ENCODE data around the gene FARSB. TPM values are rescaled to one million over a fixed set of nuclear protein-coding genes. Genes with fewer than 3 reads are reported as not detected.

Gene FARSB
- polyA plus RNA-seq, 4 donors: 21.6 to 29.2 (median 26.9) TPM

- DNase-seq (ENCODE audit: low read depth in 4 of 4, low spot score in 2 of 4): no peak
Observed at GRCh38 chr2:222563106-222563718, 92.7 kb downstream of the FARSB start.

DNA sequence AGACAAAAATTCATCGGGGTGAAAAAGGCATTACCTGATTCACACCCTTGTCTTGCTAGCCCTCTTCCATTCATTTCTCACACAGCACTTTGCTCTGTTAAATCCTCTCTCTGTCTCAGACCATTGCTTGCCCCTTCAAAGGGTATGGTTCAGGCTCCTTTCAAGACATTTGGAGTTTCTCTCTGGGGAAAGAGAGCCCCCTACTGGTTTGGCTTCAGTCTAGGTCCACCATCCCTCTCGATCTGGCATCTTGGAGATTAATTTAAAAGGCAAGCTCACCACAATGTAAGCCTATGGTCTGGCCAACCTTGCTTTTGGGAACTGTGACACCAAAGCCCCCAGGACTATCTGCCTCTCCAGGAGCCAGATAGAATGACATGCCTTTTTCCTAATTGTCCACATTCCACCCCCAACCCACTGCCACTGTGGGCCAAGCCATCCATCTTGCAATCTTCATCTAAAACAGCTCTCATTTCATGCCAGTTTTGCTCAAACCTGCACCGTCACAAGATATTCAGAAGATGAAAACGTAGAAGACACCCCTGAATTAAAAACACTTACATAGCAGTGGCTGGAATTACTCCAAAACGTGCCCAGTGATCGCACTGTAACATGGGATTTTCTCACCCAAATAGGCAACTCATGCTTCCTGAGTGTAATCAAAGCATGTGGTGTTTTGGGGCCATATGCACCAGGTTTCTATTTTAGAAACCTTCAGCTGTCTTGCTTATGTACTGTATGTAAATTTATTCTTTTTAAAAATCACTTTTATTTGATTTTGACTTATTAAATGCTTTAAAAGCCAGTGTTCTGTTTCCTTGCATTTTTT, 93.9 kb downstream of the FARSB start:
- DNase-seq (ENCODE audit: low read depth in 4 of 4, low spot score in 2 of 4): peak in 3 of 4 donors; percentile 59 to 76 (median 64)

GRCh38 chr2:222561151-222561550, 94.7 kb downstream of the FARSB start:
- DNase-seq (ENCODE audit: low read depth in 4 of 4, low spot score in 2 of 4): no peak

DNA sequence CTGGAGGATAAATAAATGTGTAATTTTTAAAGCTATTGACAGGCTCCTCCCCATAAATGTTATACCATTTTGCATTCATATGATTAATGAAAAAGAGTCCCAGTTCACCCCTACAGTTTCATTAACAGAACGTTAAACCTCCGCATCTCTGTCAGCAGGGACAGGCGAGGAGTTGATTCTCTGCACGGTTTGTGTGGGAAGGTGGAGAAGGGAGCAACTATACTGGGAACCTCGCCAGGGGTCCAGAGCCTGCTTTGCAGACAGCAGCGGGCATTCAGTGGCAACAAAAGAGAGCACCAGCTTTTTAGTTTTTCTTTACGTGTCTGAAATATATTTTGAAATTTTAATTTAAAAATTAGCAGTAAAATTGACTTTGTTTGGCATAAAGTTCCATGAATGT, 101.4 kb downstream of the FARSB start:
- DNase-seq (ENCODE audit: low read depth in 4 of 4, low spot score in 2 of 4): no peak

DNA sequence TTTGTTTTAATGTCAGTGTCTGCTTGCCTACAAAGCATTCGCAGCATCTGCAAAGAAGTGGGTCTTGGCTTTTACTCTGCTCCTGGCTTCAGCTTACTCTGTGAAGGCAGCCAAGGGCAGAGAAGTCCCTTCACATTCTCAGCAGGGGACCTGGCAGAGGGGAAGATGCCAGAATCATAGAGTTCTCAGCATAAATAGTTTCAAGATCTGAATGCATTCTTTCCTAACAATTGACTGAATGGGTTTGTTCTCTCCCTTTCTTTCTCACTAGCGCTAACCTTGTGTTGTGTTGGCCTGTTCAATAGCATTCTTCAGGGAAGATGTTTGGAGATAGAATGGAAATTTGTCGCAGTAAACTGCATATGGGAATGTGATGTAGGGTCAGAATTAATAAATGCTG, 106.9 kb downstream of the FARSB start:
- DNase-seq (ENCODE audit: low read depth in 4 of 4, low spot score in 2 of 4): no peak

GRCh38 chr2:222547083-222547482, 108.8 kb downstream of the FARSB start:
- no peak for DNase-seq (ENCODE audit: low read depth in 4 of 4, low spot score in 2 of 4)

GRCh38 chr2:222545823-222546795, 109.8 kb downstream of the FARSB start:
- peak in 1 of 4 donors; percentile 28 for DNase-seq (ENCODE audit: low read depth in 4 of 4, low spot score in 2 of 4)

GRCh38 chr2:222544661-222545060, 111.2 kb downstream of the FARSB start:
- no peak for DNase-seq (ENCODE audit: low read depth in 4 of 4, low spot score in 2 of 4)

- DNase-seq (ENCODE audit: low read depth in 4 of 4, low spot score in 2 of 4): no peak
Observed at GRCh38 chr2:222538535-222538934, 117.4 kb downstream of the FARSB start.

DNA sequence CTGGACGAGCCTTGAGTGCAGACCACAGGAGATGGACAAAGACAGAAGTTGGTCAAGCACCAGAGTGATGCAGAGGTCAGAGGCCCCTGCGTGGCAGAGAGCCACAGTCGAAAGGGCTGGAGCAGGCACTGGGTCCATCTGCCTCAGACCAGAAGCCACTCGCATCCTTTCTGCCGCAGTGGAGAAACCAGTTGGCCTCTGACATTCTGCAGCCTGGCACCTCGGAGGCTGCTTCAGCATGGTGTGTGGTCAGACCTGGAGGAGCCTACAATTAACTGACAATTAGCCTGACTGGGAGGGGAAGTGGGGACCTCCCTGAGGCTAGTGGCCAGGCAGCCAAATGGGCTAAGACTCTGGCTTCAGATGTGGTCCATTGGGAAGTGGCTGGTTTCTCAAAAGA, 120.4 kb downstream of the FARSB start:
- no peak for DNase-seq (ENCODE audit: low read depth in 4 of 4, low spot score in 2 of 4)

DNA sequence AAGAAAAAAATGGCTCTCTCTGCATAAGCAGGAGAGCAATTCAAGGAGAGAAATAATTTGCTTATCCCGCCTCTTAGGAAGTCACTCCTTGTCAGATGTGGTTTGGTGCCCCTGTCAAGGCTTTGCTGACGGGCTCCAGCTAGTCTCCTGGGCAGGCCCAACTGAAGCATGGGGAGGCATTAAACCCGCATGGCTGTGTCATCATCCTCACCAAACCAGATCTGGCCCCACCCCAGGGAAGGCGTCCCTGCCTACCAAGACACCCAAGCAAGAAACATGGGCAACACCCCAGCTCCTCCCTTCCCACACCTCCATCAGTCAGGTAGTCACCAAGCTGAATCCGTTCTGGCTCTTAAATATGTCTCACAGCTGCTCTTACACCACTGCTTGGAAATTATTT, 123.6 kb downstream of the FARSB start:
- DNase-seq (ENCODE audit: low read depth in 4 of 4, low spot score in 2 of 4): no peak

DNA sequence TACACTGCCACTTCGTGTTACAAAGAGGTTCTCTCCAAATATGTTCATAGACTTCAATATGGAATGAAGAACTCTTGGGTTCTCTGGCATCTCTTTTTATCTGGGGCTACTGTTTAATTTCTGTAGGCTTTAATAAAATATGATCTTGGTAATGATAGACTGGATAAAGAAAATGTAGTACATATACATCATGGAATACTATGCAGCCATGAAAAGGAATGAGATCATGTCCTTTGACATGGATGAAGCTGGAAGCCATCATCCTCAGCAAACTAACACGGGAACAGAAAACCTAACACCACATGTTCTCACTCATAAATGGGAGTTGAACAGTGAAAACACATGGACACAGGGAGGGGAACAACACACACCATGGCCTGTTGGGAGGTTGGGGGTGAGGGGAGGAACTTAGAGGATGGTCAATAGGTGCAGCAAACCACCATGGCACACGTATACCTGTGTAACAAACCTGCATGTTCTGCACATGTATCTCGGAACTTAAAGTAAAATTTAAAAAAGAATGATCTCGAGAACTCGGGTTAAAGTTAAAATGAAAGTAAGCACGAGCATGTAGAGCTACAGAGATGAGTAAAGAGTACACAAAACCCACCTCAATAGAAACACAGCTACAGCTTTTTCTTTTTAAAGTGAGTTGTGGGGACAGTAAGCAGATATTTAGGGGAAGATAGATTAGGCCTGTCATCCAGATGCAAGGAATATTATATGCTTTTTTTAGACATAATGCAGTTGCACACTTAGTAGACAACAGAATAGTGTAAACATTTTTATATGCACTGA, 129.2 kb downstream of the FARSB start:
- DNase-seq (ENCODE audit: low read depth in 4 of 4, low spot score in 2 of 4): no peak

DNA sequence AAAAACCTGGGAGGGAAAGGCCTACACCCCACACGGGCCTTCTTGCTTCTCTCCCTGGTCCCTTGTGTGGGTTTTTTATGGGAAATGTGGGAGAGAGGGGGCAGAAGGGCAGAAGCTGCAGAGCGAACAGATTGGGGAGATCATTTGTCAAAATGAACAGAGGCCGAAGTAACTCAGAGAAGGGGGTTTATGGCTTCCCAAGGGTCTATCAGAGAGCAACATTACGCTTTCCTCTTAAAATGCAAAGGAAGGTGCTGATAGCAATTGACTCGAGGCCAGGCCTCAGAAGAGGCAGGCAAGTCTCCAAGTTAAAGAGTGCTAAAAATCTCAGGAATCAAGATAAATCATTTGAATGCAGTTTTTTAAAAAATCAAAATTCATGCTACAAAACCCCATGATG, 130.1 kb downstream of the FARSB start:
- peak in 2 of 4 donors; percentile 49 to 60 for DNase-seq (ENCODE audit: low read depth in 4 of 4, low spot score in 2 of 4)

DNA sequence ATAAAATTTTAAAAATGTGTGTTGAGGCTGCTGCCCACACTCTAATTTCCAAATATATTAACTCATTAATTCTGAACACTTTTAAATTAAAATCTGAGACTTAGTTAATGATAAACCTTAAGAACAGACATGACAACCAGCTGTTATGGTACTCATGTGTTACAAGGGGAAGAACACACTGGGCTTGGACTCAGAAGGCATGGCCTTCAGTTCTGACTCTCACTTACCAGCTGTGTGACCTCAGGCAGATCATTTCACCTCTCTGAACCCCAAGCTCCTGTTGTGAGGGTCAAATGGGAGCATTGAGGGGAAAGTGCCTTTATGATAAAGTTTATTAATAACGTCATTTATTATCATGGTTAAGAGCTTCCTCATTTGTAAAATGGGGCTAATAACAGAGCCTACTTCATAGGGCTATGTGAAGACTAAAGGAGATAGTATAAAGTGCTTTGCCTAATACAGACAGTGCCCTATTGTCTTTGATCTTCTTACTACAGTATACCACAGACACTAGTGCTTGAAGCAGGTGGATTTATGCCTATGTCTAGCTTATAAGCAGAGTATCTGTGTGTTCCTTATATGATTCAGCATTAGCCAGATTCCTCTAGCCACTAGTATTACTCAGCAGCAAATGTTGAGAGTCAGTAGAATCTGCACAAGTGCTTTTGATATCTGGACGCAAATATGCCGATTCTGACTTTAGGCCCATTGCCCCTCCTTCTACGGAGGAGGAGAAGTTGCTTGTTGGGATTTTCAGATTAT, 131.9 kb downstream of the FARSB start:
- no peak for DNase-seq (ENCODE audit: low read depth in 4 of 4, low spot score in 2 of 4)

GRCh38 chr2:222522082-222522481, 133.8 kb downstream of the FARSB start:
- DNase-seq (ENCODE audit: low read depth in 4 of 4, low spot score in 2 of 4): no peak

DNA sequence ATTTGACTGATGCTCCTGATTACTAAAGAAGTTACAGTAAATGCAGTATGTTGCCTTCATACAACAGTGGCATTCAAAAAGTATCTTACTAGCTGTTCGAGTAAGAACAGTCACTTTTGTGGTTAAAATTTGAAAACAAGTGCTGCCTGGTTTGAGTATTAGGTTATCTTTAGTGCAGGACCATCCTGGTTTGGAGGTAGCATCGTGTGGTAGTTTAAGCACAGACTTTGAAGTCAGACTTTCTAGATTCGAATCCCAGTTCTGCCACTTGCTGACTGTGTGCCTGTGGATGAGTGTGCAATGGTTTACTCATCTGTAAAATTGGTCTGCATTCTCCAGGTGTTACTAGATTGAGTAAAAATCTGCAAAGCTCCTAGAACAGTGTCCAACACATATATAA, 134.8 kb downstream of the FARSB start:
- DNase-seq (ENCODE audit: low read depth in 4 of 4, low spot score in 2 of 4): no peak

Measured in left renal cortex interstitium (tissue), 4 donors.